ENCODE measurements around the gene TMEM201. TPM values are rescaled to one million over a fixed set of nuclear protein-coding genes. Genes with fewer than 3 reads are reported as not detected.
A peak's percentile ranks its signal among the peaks of the same experiment; 100 is the strongest.

The TMEM201 gene
- total and polyA plus RNA-seq, 2 of the 4 experiments (the other 2 are of a cell fraction) = 1.3 to 8.7 TPM

- 84% methylated on average over 8 of the region's 16 CpGs; no CpG with 5 or more reads in 1 of the 2 experiments for WGBS, 2 experiments (ENCODE audit: extremely low coverage in 2 of 2, insufficient read length in 1 of 2)
- Histone ChIP-seq H2BK5ac (ENCODE audit: low read depth, low read length, poor library complexity, severe bottlenecking) (no peak overlapping the region), H2BK20ac (ENCODE audit: low read depth, low read length) (no peak overlapping the region), H3K56ac (ENCODE audit: extremely low read depth, insufficient read depth, low read length) (no peak overlapping the region), H3K9ac (ENCODE audit: low read depth, low read length) (no peak overlapping the region), H3K4ac (ENCODE audit: low read depth, low read length) (no peak overlapping the region), H3K18ac (ENCODE audit: low read depth, low read length) (no peak overlapping the region), H3K27ac (ENCODE audit: insufficient read depth, low read length) (no peak overlapping the region), H2AFZ (replicated peaks; ENCODE audit: low read length, poor library complexity) (no peak overlapping the region), H3K79me1 (ENCODE audit: low read depth in 1 of 2, low read length in 2 of 2) (no peaks in the 10 kb centered on the region), H2AK5ac (ENCODE audit: low read depth, low read length) (no peak overlapping the region), H3K14ac (replicated peaks; ENCODE audit: low read depth, low read length) (no peak overlapping the region), H3K9me3 (ENCODE audit: control insufficient read depth, insufficient read depth, low read length) (no peaks in the 10 kb centered on the region), H2BK120ac (ENCODE audit: low read depth, low read length) (no peak overlapping the region), H4K5ac (ENCODE audit: low read depth, low read length) (no peak overlapping the region), H2AK9ac (replicated peaks; ENCODE audit: low read depth, low read length, poor library complexity) (no peak overlapping the region), H4K91ac (ENCODE audit: insufficient read depth, low read depth, low read length) (no peak overlapping the region), H3K9me1 (ENCODE audit: insufficient read depth, low read length) (no peaks in the 10 kb centered on the region), H3K4me2 (ENCODE audit: low read depth, low read length) (no peak overlapping the region), H3K36me3 (ENCODE audit: control insufficient read depth, insufficient read depth, low read length) (peaks cover 13% of the 10 kb centered on the region), H3K23ac (ENCODE audit: low read depth, low read length) (no peak overlapping the region), H3K4me1 (ENCODE audit: control insufficient read depth, insufficient read depth, low read length) (no peaks in the 10 kb centered on the region), H2BK15ac (ENCODE audit: low read depth, low read length) (no peak overlapping the region), H4K8ac (ENCODE audit: low read depth in 2 of 2, low read length in 2 of 2) (no peak overlapping the region), H3K27me3 (ENCODE audit: control insufficient read depth, insufficient read depth, low read length) (no peaks in the 10 kb centered on the region), H3K4me3 (ENCODE audit: insufficient read depth, low read depth, low read length) (no peak overlapping the region), H4K20me1 (ENCODE audit: insufficient read depth, low read length) (no peaks in the 10 kb centered on the region)
- dilution Hi-C loops (cut with HindIII; ENCODE audit: low sequenced_read_pairs, unreplicated experiment) (no loop called here), intact Hi-C loops (cut with micrococcal nuclease) (no loop called here), in situ Hi-C loops (cut with MboI; ENCODE audit: low sequenced_read_pairs) (no loop called here)
- DNase-seq (peak; percentile 43), ATAC-seq (ENCODE audit: low read depth) (peak; percentile 97)
- BruUV-seq (replicated peaks) = no TSS peak
- POLR2A ChIA-PET (ENCODE audit: unreplicated experiment) = no interaction called here
- CTCF ChIA-PET = interaction anchor here (0.5 to 1.5 kb wide), 6 partner anchors 23 to 254 kb away, joined by 3 to 5 read pairs (median 4); no protein-coding TSS in a partner anchor
- TF ChIP-seq POLR2A (IDR thresholded peaks at IDR 0.05; ENCODE audit: low read depth, low read length) (no peak), RAD21 (IDR thresholded peaks at IDR 0.05; ENCODE audit: low read length) (peak; percentile 53), CEBPB (IDR thresholded peaks at IDR 0.05; ENCODE audit: low read depth, low read length) (peak; percentile 40; the same call in 1 of the 2 replicates), CHD1 (IDR thresholded peaks at IDR 0.05; ENCODE audit: low read depth, low read length) (no peak), MAZ (IDR thresholded peaks at IDR 0.05; ENCODE audit: borderline replicate concordance, low read depth, low read length) (no peak), FOS (IDR thresholded peaks at IDR 0.05; ENCODE audit: low read depth, low read length) (no peak), SMC3 (IDR thresholded peaks at IDR 0.05; ENCODE audit: low read depth, low read length) (peak; percentile 42; the same call in 1 of the 2 replicates), MXI1 (IDR thresholded peaks at IDR 0.05; ENCODE audit: borderline replicate concordance, low read depth, low read length) (no peak), CTCF (conservative IDR thresholded peaks at IDR 0.05; ENCODE audit: low read depth, low read length) (peak; percentile 60), NFE2L2 (IDR thresholded peaks at IDR 0.05; ENCODE audit: low read depth, low read length) (no peak), RFX5 (IDR thresholded peaks at IDR 0.05; ENCODE audit: low read depth, low read length) (no peak), MAFK (IDR thresholded peaks at IDR 0.05; ENCODE audit: low read depth, low read length) (no peak), BHLHE40 (IDR thresholded peaks at IDR 0.05; ENCODE audit: low read depth, low read length) (no peak)
- TF ChIP-seq, protein P1, sequence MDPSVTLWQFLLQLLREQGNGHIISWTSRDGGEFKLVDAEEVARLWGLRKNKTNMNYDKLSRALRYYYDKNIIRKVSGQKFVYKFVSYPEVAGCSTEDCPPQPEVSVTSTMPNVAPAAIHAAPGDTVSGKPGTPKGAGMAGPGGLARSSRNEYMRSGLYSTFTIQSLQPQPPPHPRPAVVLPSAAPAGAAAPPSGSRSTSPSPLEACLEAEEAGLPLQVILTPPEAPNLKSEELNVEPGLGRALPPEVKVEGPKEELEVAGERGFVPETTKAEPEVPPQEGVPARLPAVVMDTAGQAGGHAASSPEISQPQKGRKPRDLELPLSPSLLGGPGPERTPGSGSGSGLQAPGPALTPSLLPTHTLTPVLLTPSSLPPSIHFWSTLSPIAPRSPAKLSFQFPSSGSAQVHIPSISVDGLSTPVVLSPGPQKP (IDR thresholded peaks at IDR 0.05; ENCODE audit: borderline replicate concordance, low read depth, low read length) = no peak
- TF ChIP-seq, protein P2, sequence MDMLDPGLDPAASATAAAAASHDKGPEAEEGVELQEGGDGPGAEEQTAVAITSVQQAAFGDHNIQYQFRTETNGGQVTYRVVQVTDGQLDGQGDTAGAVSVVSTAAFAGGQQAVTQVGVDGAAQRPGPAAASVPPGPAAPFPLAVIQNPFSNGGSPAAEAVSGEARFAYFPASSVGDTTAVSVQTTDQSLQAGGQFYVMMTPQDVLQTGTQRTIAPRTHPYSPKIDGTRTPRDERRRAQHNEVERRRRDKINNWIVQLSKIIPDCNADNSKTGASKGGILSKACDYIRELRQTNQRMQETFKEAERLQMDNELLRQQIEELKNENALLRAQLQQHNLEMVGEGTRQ (IDR thresholded peaks at IDR 0.05; ENCODE audit: low read depth, low read length) = no peak
Measured at GRCh38 chr1:9615316-9616063, 26.8 kb downstream of the TMEM201 start.

All from IMR-90 (cell line).